Measurements from ENCODE around the gene DAAM2.

DAAM2 gene

GRCh38 chr6:39909701-39910100, 117.5 kb downstream of the DAAM2 start:
- no peak for DNase-seq (ENCODE audit: low read depth)

- DNase-seq (ENCODE audit: low read depth), result no peak
These were observed 118.0 kb downstream of the DAAM2 start for GRCh38 chr6:39910164-39910563.

GRCh38 chr6:39910744-39911143, 118.6 kb downstream of the DAAM2 start:
- no peak for DNase-seq (ENCODE audit: low read depth)

GRCh38 chr6:39911513-39912125, 119.4 kb downstream of the DAAM2 start:
- no peak for DNase-seq (ENCODE audit: low read depth)

- DNase-seq (ENCODE audit: low read depth), result no peak
These were observed 120.3 kb downstream of the DAAM2 start for GRCh38 chr6:39912446-39912845.

GRCh38 chr6:39913391-39913916, 121.3 kb downstream of the DAAM2 start:
- no peak for DNase-seq (ENCODE audit: low read depth)

- no peak for DNase-seq (ENCODE audit: low read depth)
These were observed 122.1 kb downstream of the DAAM2 start for GRCh38 chr6:39914239-39914638.

GRCh38 chr6:39915866-39916265, 123.7 kb downstream of the DAAM2 start:
- no peak for DNase-seq (ENCODE audit: low read depth)

GRCh38 chr6:39917329-39917728, 125.2 kb downstream of the DAAM2 start:
- DNase-seq (ENCODE audit: low read depth), result no peak

- DNase-seq (ENCODE audit: low read depth), result no peak
These were observed 125.8 kb downstream of the DAAM2 start for GRCh38 chr6:39917981-39918380.

GRCh38 chr6:39918831-39919230, 126.7 kb downstream of the DAAM2 start:
- no peak for DNase-seq (ENCODE audit: low read depth)

GRCh38 chr6:39920157-39920556, 128.0 kb downstream of the DAAM2 start:
- no peak for DNase-seq (ENCODE audit: low read depth)

- no peak for DNase-seq (ENCODE audit: low read depth)
These were observed 130.6 kb downstream of the DAAM2 start for GRCh38 chr6:39922821-39923220.

GRCh38 chr6:39923394-39923793, 131.2 kb downstream of the DAAM2 start:
- no peak for DNase-seq (ENCODE audit: low read depth)

- no peak for DNase-seq (ENCODE audit: low read depth)
These were observed 131.7 kb downstream of the DAAM2 start for GRCh38 chr6:39923861-39924260.

- no peak for DNase-seq (ENCODE audit: low read depth)
These were observed 132.1 kb downstream of the DAAM2 start for GRCh38 chr6:39924283-39924682.

- DNase-seq (ENCODE audit: low read depth), result no peak
These were observed 133.2 kb downstream of the DAAM2 start for GRCh38 chr6:39925191-39925930.

- DNase-seq (ENCODE audit: low read depth), result no peak
These were observed 133.7 kb downstream of the DAAM2 start for GRCh38 chr6:39925931-39926290.

- no peak for DNase-seq (ENCODE audit: low read depth)
These were observed 134.5 kb downstream of the DAAM2 start for GRCh38 chr6:39926668-39927067.

GRCh38 chr6:39927159-39927558, 135.0 kb downstream of the DAAM2 start:
- DNase-seq (ENCODE audit: low read depth), result no peak

GRCh38 chr6:39929039-39929732, 137.0 kb downstream of the DAAM2 start:
- no peak for DNase-seq (ENCODE audit: low read depth)

GRCh38 chr6:39929733-39930461, 137.7 kb downstream of the DAAM2 start:
- peak; percentile 37 for DNase-seq (ENCODE audit: low read depth)

All from stromal cell of bone marrow (primary cell).